Measurements from ENCODE around the gene ZNF701. TPM values are rescaled to one million over a fixed set of nuclear protein-coding genes. Genes with fewer than 3 reads are reported as not detected.
A peak's percentile ranks its signal among the peaks of the same experiment; 100 is the strongest.
"Not testable (repeated sequence)": the region's sequence is repeated elsewhere in the genome, so short reads cannot be mapped to it uniquely, and the experiment has no call there.

Gene ZNF701
- polyA plus RNA-seq, 5 donors: 11.2 to 23.8 (median 20.6) TPM

GRCh38 chr19:52558732-52559445, 11.2 kb upstream of the ZNF701 start:
- DNase-seq: not testable (repeated sequence)

GRCh38 chr19:52561611-52562010, 8.5 kb upstream of the ZNF701 start:
- not testable (repeated sequence) for DNase-seq

- no peak for DNase-seq
Observed at GRCh38 chr19:52566121-52566520, 4.0 kb upstream of the ZNF701 start.

DNA sequence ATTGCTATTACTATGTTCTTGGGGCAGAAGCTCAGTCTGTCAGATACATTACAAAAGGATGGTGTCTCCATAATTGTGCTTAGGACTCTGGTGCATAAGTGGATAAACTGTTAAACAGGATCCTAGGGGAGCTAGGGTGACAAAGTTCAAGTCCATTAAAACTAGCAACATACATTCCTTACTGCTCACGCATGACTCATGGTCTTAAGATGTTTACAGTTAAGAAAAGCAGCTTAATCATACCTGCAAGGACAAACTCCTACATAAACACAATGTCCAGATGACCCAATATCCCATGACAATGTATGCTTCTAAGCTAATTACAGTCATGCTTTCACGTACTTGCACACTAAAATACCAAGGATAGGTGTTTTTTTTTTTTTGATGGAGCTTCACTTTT, 3.5 kb upstream of the ZNF701 start:
- DNase-seq: no peak

GRCh38 chr19:52567921-52568320, 2.2 kb upstream of the ZNF701 start:
- DNase-seq: no peak

DNA sequence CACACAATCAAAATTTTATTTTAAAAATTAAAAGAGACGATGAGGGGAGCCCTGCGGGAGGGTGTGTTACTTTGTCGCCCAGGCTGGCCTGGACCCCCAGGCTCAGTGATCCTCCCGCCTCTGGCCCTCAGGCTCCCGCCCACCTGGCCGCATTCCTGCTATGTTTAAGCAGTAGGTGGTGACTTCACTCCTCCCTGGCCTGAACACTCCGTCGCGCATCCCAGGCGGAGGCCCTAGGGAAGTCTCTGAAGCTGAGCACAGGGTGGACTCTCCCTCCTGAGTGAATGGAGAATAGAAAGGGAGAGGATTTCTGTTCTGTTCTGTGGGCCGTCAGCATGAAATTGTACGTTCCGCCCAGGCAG, 468 bp upstream of the ZNF701 start:
- peak in 1 of 2 donors; percentile 37 for DNase-seq

DNA sequence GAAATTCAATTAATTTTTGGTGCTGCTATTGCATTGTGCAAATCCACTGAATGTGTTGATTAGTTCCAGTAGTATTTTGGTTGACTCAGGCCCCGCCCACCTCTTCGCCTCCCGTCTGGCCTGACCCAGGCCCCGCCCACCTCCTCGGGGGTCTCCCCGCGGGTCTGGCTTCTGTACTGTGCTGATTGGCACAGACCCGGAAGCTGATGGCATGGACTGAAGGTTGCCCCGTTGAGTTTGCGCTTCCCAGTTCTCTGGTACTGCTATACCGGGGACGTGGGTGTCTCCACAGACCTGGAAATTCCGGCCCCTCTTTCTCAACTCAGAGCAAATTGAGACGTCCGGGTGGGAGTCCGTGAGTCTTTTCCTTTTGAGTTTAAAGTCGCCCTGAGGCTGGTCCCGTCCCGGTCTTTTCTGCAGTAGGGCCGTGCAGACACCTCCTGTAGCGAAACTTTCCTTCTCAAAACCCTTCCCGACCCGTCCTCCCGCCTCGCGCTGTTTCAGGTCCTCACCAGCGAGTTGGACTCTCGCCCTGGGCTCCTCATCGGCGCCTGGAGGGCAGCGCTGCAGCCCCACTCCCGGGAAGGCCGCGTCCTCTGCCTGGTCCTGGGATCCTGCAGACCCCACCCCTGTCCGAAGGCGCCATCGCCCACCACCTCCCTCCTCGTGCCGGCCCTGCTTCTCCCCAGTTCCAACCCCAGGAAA, 14.8 kb downstream of the ZNF701 start:
- no peak for DNase-seq

DNA sequence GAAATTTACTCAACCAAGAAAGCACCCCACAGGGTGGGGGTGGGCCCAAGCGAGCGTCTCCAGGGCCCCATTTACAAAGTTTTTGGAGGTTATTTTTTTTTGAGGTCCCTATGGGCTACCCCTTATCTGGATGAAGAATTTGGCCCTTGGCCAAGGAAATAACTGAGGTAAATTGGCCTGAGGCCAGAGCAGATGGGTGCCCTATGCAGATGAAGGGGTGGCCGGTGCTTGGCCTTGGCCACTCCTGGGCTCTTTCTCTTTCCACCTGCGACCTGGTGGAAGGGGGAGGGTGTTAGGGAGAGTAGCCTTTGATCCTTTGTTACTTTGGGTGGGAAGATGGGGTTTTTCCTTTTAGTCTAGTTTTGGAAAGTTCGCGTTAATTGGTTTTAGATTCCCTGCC, 15.5 kb downstream of the ZNF701 start:
- DNase-seq: no peak

DNA sequence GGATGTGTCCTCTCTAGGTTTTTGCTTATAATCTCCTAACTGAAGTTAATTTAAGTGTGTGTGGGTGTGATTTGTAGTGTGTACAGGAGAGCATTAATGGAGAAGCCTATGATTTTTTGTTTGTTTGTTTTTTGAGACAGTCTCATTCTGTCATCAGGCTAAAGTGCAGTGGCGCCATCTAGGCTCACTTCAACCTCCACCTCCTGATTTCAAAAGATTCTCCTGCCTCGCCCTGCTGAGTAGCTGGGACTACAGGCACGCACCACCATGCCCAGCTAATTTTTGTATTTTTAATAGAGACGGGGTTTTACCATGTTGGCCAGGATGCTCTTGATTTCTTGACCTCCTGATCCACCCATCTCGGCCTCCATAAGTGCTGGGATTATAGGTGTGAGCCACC, 20.6 kb downstream of the ZNF701 start:
- no peak for DNase-seq

DNA sequence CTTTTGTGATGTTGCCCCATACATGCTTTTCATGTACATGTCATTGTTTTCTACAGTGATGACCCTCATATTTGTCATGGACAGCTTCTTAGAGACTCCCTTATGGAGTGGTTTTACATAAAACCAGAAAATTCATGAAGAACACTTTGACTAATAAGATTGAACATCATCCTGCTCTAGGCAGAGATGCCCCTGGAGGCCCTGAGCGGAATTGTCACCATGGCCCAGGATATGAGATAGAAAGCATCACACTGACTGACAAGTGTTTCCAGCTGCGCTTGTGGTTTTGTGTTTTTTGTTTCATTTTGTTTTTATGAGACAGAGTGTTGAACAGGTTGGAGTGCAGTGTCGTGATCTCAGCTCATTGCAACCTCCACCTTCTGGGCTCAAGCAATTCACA, 22.2 kb downstream of the ZNF701 start:
- no peak for DNase-seq

DNA sequence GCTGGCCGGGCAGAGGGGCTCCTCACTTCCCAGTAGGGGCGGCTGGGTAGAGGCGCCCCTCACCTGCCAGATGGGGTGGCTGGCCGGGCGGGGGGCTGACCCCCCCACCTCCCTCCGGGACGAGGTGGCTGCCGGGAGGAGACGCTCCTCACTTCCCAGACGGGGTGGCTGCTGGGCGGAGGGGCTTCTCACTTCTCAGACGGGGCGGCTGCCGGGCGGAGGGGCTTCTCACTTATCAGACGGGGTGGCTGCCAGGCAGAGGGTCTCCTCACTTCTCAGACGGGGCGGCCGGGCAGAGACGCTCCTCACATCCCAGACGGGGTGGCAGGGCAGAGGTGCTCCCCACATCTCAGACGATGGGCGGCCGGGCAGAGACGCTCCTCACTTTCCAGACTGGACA, 23.4 kb downstream of the ZNF701 start:
- not testable (repeated sequence) for DNase-seq

DNA sequence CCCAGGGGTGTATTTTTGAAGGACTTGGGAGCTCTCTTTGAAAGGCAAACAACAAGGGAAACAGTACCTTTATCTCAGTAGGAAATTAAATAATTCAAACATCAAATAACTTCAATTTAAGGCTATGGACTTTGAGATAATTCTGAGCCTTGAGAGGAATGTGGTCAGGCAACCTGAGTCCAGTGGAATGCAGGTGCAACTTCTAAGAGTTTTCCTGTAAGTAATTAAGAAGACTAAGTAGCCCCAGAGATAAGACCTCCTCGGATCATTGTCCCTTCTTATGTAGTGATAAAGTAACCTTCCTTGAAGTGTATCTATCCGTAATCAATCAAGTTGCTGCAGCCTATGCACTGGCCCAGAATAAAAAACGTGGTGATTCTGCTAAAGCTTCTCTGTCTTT, 29.2 kb downstream of the ZNF701 start:
- DNase-seq: no peak

- no peak for DNase-seq
Observed at GRCh38 chr19:52600639-52601024, 30.5 kb downstream of the ZNF701 start.

GRCh38 chr19:52601025-52601973, 31.2 kb downstream of the ZNF701 start:
- peak; percentile 87 to 88 for DNase-seq

DNA sequence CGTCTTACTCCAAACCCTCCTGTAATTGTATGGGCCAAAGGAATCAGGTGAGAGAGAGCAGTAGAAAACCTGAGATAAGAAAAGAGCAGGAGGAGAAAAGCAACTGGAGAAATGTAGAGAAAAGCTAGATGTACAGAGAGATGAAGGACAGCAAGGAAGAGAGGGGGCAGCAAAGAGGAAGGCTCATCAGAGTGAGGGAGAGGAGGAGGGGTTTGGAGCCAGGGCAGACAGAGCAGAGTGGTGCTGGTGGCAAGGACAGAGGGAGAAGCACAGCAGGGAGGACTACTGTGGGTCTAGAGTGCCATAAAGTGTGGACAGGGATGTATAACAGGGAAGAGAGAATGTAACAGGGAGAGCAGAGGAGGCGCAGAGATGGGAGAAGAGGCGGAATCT, 31.9 kb downstream of the ZNF701 start:
- not testable (repeated sequence) for DNase-seq

GRCh38 chr19:52602941-52603340, 32.9 kb downstream of the ZNF701 start:
- no peak for DNase-seq

DNA sequence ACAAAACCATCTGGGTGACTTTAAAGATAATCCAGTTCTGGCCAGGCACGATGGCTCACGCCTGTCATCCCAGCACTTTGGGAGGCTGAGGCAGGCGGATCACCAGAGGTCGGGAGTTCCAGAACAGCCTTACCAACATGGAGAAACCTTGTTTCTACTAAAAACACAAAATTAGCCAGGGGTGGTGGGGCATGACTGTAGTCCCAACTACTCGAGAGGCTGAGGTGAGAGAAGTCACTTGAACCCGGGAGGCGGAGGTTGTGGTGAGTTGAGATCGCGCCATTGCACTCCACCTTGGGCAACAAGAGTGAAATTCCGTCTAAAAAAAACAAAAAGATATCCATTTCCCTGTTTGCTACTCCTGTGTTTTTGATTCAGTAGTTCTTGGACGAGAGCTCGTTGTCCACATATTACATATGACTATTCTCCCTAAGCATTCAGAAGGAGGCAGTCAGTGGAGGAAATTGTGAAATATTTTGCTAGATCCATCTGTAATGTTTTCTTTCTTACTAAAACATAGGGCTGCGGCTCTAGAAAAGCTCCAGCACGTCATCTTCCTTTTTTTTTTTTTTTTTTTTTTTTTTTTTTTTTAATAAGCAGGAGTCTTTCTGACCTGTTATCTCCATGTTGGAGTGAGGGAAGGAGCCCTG, 33.6 kb downstream of the ZNF701 start:
- DNase-seq: no peak

- DNase-seq: no peak
Observed at GRCh38 chr19:52613299-52613906, 43.3 kb downstream of the ZNF701 start.

DNA sequence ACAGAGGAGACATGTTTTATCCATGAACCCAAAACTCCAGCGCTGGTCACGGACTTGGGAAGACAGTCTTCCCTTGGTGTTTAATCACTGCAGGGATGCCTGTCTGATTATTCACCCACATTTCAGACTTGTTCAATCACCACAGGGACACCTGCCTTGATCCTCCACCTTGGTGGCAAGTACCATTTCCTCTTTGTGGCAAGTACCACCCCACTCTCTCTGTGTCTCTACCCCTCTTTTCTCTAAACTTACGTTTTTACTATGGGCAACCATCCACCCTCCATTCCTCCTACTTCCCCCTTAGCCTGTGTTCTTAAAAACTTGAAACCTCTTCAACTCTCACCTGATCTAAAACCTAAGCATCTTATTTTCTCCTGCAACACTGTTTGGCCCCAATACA, 51.3 kb downstream of the ZNF701 start:
- no peak for DNase-seq

- no peak for DNase-seq
Observed at GRCh38 chr19:52622261-52622660, 52.2 kb downstream of the ZNF701 start.

DNA sequence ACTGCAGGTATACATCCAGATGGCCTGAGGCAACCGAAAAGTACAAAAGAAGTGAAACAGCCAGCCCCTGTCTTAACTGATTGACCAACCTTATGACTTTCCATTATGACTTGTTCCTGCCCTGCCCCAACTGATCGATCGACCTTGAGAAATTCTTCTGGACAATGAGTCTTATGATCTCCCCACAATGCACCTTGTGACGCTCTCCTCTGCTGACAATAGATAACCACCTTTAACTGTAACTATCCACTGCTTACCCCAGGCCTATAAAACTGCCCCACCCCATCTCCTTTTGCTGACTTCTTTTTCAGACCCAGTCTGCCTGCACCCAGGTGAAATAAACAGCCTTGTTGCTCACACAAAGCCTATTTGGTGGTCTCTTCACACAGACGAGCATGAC, 56.8 kb downstream of the ZNF701 start:
- no peak for DNase-seq

GRCh38 chr19:52627441-52627840, 57.4 kb downstream of the ZNF701 start:
- not testable (repeated sequence) for DNase-seq

All from right lung (tissue), 5 donors.